Measurements from ENCODE around the gene TPT1.

TPT1 gene

GRCh38 chr13:45340422-45341033, 455 bp downstream of the TPT1 start (continued):
- TF ChIP-seq HOXC10 (CRISPR knock-in tag; IDR thresholded peaks at IDR 0.05) (0 out of 2 replicates have a peak, but pooled peaks have one; percentile 26), HOXD13 (CRISPR knock-in tag; IDR thresholded peaks at IDR 0.05; ENCODE audit: borderline replicate concordance) (no peak), ZBTB6 (tag by site-specific recombination; IDR thresholded peaks at IDR 0.05) (peak; percentile 56; the same call in 1 of the 2 replicates), GLIS1 (tag by site-specific recombination; IDR thresholded peaks at IDR 0.05) (no peak; the same call in 1 of the 2 replicates), ZNF518A (tag by site-specific recombination; conservative IDR thresholded peaks at IDR 0.05; ENCODE audit: low read depth) (no peak), ZNF837 (tag by site-specific recombination; IDR thresholded peaks at IDR 0.05) (no peak), GLI4 (tag by site-specific recombination; IDR thresholded peaks at IDR 0.05) (no peak), ZBTB1 (tag by site-specific recombination; IDR thresholded peaks at IDR 0.05) (0 out of 2 replicates have a peak, but pooled peaks have one; percentile 25), ZNF341 (tag by site-specific recombination; IDR thresholded peaks at IDR 0.05; ENCODE audit: low read depth) (peak; percentile 25), ZNF174 (tag by site-specific recombination; IDR thresholded peaks at IDR 0.05) (no peak), ZNF211 (tag by site-specific recombination; IDR thresholded peaks at IDR 0.05; ENCODE audit: low read depth) (no peak), ZBTB48 (tag by site-specific recombination; IDR thresholded peaks at IDR 0.05) (no peak), ZNF600 (tag by site-specific recombination; IDR thresholded peaks at IDR 0.05) (0 out of 2 replicates have a peak, but pooled peaks have one; percentile 60), ZNF473 (tag by site-specific recombination; IDR thresholded peaks at IDR 0.05) (no peak), AEBP2 (tag by site-specific recombination; IDR thresholded peaks at IDR 0.05; ENCODE audit: borderline replicate concordance) (no peak), ZNF280D (tag by site-specific recombination; IDR thresholded peaks at IDR 0.05) (no peak), ZNF692 (tag by site-specific recombination; IDR thresholded peaks at IDR 0.05) (no peak), BCL6B (tag by site-specific recombination; IDR thresholded peaks at IDR 0.05) (no peak), SETDB1 (IDR thresholded peaks at IDR 0.05; ENCODE audit: insufficient read length, low read length) (no peak), ZNF114 (tag by site-specific recombination; IDR thresholded peaks at IDR 0.05) (no peak), KLF17 (tag by site-specific recombination; IDR thresholded peaks at IDR 0.05) (no peak), ZNF398 (tag by site-specific recombination; IDR thresholded peaks at IDR 0.05) (no peak), ZFP37 (tag by site-specific recombination; IDR thresholded peaks at IDR 0.05) (no peak; the same call in 1 of the 2 replicates)
